NCI-H2081 treated with DMSO at 0.1 percent for 48 hours (cell line): ENCODE results near the gene ALG12.

Experiments
- DNase-seq: peaks from one replicate; lab custom pipeline; 2025; lab: John Stamatoyannopoulos, UW

The ALG12 gene

DNA sequence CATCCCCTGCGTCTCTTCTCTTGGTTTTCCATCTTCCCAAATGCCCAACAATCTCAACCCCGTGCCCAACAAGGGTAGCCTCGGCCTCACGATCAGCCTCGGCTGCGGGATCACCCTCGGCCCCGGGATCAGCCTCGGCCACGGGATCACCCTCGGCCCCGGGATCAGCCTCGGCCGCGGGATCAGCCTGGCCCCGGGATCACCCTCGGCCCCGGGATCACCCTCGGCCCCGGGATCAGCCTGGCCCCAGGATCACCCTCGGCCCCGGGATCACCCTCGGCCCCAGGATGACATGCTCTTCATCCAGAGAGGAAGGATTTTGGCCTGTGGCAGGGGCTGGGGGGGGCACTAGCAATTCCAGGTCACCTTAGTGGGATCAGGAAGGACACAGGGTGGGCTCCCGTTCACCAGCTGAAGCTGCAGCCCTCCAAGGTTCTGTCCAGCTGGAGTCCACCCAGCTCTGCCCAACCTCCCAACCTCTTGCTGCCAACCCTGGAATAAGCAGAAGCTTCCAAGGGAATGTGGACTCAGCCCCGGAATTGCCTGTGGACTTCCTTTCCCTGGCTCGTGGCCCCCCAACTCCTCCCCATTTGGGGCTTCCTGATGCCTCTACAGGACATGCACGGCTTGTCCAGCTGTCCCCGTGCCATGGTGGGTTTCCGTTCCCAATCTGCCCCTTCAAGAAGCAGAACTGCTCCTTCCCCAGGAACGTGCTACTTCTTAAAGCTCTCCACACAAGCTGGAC lies 6.2 kb downstream of the ALG12 start:
- no peak for DNase-seq

- DNase-seq: no peak
These were observed 7.7 kb downstream of the ALG12 start for GRCh38 chr22:49910229-49911155.

DNA sequence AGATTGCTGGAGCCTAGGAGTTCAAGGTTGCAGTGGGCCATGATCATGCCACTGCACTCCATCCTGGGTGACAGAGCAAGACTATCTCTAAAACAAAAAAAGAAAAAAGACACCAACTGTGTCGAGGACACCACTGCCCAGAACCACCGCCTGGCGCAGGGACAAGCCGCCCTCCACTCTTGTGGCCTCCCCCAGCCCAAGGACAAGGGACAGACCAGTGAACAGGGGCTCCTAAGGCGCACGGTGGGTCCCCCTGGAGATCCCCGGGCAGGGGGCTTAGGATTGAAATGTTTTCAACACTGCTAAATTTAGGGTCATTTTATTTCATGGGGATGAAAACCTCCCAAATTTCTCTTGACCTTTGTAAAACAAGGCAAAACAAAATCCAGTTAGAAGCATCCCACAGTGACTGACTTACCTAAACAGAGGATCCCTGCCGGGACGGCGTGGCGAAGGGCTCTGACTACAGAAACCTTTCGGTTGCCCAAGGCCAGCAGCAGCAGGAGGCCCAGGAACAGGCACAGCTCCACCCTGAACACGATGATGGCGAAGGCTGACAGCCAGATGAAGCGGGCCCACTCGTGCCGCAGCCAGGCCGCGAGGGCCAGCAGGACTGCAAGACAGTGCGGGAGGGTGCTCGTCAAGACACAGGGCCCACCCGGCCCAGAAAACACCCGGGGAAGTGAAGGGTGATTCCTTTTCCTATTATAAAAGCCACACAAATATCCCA lies 8.6 kb downstream of the ALG12 start:
- no peak for DNase-seq

DNA sequence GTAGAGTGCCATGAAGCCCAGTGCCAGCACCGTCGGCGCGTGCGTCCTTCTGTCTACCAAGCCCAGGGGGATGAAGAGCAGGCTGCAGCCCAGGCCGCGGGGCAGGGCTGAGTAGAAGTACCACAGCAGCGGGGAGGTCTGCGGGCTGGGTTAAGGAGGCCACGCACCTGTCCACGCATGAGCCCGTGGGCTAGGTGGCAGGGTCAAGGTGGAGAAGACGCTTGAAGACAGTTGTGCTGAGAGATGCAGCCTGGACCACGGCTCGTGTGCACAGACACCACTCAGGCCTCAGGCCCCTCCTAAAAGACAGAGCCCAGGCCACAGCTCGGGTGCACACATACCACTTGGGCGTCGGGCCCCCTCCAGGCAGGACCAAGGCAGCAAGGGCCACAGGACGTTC lies 10.4 kb downstream of the ALG12 start:
- DNase-seq: no peak

DNA sequence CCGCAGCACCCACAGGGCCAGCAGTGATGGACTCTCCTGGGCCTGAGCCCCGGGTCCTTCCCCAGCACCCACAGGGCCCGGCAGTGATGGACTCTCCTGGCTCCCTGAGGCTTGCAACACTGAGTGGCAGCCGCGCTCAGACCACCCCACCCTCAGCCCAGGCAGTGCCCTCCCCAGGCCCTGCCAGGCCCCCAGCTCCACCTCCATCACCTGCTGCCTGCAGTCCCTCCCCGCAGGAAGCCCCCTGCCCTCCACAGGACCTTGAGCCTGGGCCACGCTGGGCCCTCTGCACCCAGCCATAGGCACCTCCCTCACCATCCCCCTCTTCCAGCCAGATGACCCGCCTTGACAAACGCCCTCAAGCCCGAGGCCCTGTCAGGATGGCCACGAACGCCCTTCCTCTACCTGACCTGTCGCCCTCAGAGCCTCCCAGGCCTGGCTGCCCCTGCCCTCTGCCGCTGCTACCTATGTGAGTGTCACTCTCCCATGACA lies 11.4 kb downstream of the ALG12 start:
- DNase-seq: no peak

GRCh38 chr22:49906071-49906798 lies 12.0 kb downstream of the ALG12 start:
- DNase-seq: no peak

DNA sequence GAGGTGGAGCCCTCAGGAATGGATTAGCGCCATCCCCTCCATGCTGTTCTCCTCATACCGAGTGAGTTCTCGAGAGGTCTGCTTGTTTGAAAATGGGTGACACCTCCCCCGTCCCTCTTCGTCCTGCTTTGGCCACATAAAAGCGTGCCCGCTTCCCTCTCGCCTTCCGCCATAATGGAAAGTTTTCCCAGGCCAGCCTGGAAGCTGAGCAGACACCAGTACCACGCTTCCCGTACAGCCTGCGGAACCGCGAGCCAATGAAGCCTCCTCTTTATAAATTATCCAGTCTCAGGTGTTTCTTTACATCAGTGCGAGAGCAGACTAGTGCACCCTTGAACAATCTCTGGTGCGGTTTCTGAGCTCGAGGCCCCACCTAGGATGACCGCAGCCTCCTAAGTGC lies 12.8 kb downstream of the ALG12 start:
- no peak for DNase-seq

GRCh38 chr22:49904040-49904369 lies 14.2 kb downstream of the ALG12 start:
- DNase-seq: no peak

- no peak for DNase-seq
These were observed 14.8 kb downstream of the ALG12 start for GRCh38 chr22:49903322-49904039.

DNA sequence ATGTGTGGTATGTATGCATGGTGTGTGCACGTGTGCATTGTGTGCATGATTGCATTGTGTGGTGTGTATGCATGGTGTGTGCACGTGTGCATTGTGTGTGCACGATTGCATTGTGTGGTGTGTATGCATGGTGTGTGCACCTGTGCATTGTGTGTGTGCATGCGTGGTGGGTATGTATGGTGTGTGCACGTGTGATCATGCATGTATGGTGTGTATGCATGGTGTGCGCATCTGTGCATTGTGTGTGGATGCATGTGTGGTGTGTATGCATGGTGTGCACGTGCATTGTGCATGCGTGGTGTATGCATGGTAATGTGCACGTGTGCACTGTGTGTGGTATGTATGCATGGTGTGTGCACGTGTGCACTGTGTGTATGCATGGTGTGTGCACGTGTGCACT lies 16.8 kb downstream of the ALG12 start:
- DNase-seq: no peak

GRCh38 chr22:49900441-49901230 lies 17.6 kb downstream of the ALG12 start:
- DNase-seq: no peak

DNA sequence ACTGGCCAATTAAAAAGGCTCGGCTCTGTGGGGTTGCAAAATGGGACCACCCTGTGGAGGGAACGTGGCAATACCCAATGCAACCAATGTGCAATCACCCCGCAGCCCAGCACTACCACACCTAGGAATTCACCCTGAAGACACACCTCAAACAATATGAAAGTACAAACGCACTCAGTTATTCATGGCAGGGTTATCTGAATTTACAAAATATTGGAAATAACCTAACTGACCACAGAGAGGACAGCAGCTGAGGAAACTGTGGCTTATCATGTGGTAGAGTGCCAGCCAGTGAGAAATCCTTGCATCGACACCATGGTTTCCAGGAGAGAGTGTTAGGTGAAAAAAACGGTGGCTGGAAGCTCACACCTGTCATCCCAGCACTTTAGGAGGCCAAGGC lies 18.7 kb downstream of the ALG12 start:
- DNase-seq: no peak

- DNase-seq: no peak
These were observed 21.1 kb downstream of the ALG12 start for GRCh38 chr22:49897015-49897684.

GRCh38 chr22:49896201-49896600 lies 22.0 kb downstream of the ALG12 start:
- DNase-seq: no peak

DNA sequence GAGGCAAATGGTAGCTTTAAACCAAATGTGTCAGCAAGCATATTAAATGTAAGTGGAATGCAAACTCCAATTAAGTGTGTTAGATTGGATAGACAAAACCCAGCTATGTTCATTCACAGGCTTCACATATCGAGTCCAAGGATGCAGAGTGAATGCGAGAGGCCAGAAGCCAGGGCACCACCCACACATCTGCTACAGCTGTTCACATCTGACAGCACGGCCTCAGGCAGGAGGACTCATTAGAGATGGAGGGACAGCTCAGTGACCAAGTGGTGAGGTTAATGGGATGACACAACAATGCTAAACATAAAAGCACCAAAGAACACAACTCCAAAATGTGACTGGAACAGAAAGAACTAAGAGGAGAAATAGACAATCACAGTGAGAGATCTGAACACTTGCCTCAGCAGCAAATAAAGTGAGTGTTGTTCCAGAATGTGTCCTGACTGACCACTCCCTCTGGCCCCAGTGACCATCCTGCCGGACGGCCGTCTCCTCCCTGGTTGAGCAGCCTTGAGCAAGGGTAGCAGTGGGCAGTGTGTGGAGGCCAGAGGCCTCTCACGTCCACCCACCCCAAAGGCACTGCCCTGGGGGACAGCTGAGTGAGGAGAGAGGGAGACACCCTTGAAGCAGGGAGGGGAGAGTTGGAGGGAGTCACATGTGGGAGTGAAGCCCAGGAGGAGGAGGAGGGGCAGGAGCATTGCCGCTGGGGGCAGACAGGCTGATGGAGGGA lies 23.8 kb downstream of the ALG12 start:
- no peak for DNase-seq

DNA sequence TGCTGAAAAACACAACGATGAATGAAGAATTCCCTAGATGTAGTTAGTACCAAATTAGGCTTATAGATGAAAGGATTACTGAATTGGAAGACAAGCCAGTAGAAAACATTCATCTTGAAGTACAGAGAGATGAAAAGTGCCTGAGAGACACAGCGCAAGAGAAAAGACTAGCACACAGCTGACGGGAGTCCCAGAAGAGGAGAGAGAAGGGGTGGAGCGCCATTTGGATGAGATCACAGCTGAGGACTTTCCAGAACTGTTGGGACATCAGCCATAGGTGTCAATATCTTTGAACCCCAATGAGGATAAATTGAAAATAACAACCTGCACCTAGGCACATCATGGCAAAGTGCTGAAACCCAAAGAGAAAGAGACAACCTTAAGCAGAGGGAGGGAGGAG lies 25.2 kb downstream of the ALG12 start:
- no peak for DNase-seq

DNA sequence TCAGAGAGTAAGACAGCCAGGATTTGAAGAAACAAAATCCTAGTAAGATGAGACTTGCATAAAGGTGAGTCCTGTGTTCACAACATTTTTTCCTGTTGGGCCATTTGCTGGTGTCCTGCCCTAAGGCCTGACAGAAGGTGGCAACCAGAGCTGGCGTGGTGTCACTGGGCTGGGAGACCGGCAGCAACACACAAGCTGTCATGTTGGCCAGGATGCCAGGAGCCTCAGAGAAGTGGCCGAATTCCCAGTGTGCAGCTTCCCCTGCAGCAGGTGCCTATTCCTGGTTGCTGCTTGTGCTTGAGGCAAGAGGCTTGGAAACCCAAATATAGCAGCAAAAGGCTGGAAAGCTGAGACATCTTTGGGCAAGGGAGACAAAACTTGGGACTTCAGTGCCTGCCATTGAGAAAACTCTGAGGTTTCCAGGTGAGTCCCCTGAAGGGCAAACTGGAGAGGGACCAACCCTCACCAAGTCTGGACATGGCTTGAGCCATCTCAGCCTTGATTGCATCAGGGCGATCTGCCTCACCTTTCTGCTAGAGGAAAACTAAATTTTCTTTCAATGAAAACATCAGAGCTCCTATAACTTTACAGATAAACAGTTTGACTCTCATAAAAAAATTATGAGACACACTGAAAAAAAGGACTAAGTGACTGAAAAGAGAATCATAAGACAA lies 25.9 kb downstream of the ALG12 start:
- DNase-seq: no peak

DNA sequence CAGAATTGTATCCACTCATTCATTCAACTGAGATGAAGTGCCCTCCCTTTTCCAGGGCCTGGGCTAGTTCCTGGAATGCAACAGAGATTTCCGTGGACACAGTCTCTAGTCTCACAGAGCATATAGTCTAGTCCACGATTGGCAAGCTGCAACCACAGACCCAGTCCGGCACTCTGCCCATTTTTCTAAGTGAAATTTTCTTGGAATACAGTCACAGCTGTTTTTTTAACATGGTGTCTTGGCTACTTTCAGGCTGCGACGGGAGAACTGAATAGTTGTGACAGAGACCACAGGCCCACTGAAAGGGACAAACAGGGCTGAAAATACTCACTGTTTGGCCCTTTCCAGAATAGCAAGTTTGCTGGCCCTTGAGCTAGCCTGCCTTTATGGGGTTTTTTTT lies 29.2 kb downstream of the ALG12 start:
- no peak for DNase-seq

GRCh38 chr22:49887702-49888101 lies 30.5 kb downstream of the ALG12 start:
- DNase-seq: no peak
